HG03196 (cell line): ENCODE data around the gene EVC.
"Not testable (repeated sequence)": the region's sequence is repeated elsewhere in the genome, so short reads cannot be mapped to it uniquely, and the experiment has no call there.

Experiments used
- ATAC-seq: cut with Tn5 transposase; IDR thresholded peaks from one replicate; pipeline ENCODE4 v1.9.1; 2021; ENCODE audit not compliant: unreplicated experiment

Gene EVC

GRCh38 chr4:5836943-5837342 lies 125.9 kb downstream of the EVC start:
- no peak for ATAC-seq

- not testable (repeated sequence) for ATAC-seq
These were observed 126.5 kb downstream of the EVC start for GRCh38 chr4:5837483-5837882.

- ATAC-seq = no peak
These were observed 128.3 kb downstream of the EVC start for GRCh38 chr4:5839332-5839731.

- no peak for ATAC-seq
These were observed 129.0 kb downstream of the EVC start for GRCh38 chr4:5839751-5840674.

- ATAC-seq = no peak
These were observed 131.5 kb downstream of the EVC start for GRCh38 chr4:5842456-5842855.

GRCh38 chr4:5843573-5844530 lies 132.9 kb downstream of the EVC start:
- ATAC-seq = no peak

- no peak for ATAC-seq
These were observed 134.3 kb downstream of the EVC start for GRCh38 chr4:5845035-5845905.

GRCh38 chr4:5851637-5852301 lies 140.8 kb downstream of the EVC start:
- no peak for ATAC-seq

- no peak for ATAC-seq
These were observed 141.7 kb downstream of the EVC start for GRCh38 chr4:5852523-5853202.

GRCh38 chr4:5854929-5855328 lies 143.9 kb downstream of the EVC start:
- ATAC-seq = no peak

- not testable (repeated sequence) for ATAC-seq
These were observed 145.4 kb downstream of the EVC start for GRCh38 chr4:5856362-5856761.

GRCh38 chr4:5857199-5857598 lies 146.2 kb downstream of the EVC start:
- no peak for ATAC-seq

GRCh38 chr4:5858020-5858769 lies 147.2 kb downstream of the EVC start:
- ATAC-seq = no peak

GRCh38 chr4:5863461-5864113 lies 152.6 kb downstream of the EVC start:
- no peak for ATAC-seq
